Measurements from ENCODE around the gene IRF9.

The IRF9 gene

DNA sequence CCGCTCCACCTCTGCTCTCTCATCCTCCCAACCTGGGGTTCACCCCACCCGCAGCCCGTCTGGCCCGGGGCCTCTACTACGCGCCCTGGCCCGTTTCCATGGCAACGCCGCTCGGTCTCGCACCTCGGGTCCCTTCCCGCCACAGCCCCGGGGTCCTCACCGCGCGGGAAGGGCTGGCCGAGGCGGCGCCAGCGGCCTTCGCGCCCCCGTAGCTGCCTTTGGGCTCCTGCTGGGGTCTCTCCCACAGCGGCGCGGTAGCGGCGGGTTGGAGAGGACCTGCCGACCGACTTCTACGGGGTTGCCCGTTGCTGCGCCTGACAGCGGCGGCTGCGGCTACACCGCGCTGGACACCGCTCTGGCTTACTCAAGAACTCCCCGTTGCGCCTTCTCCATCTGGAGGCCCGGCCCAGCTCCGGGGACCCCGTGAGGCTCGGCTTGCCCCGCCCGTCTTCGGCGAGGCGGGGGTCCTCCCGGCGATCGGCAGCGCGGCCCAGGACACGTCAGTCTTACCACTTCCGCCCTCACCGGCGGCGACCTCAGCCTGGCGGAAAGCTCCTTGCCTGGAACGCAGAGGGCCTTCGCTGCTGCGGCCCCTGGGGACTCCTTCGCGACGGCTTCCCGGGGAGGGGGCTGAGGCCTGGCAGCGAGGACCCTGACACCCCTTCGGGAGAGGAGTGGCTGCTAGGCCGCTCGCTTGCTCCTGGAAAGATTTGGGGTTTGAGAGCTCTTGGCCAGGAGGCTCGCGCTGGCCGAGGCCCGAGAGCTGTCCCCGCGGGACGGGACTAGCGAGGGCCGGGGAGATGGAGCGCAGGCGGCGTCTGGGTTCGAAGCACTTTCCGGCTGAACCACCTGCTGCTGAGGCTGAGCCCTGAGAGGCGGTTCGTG lies 34.4 kb downstream of the IRF9 start, which contains the start of gene TM9SF1:
Gene TM9SF1, minus strand, starts transcription at position 256 of the 885 bp plus-strand sequence. CDS start 422 bp downstream, outside the sequence.
- TF ChIP-seq TAF1 (IDR thresholded peaks at IDR 0.05; ENCODE audit: borderline replicate concordance, insufficient read depth, low read length) (0 out of 2 replicates have a peak, but pooled peaks have one; percentile 32), SIN3A (IDR thresholded peaks at IDR 0.05; ENCODE audit: borderline replicate concordance, insufficient read depth, low read length) (0 out of 2 replicates have a peak, but pooled peaks have one; percentile 31), POLR2AphosphoS5 (IDR thresholded peaks at IDR 0.05; ENCODE audit: low read depth, low read length) (peak; percentile 38), FOXP2 (optimal IDR thresholded peaks at IDR 0.05; ENCODE audit: borderline replicate concordance, extremely low read depth, extremely low read length, insufficient read depth) (no peak)
- TF ChIP-seq, protein P1, sequence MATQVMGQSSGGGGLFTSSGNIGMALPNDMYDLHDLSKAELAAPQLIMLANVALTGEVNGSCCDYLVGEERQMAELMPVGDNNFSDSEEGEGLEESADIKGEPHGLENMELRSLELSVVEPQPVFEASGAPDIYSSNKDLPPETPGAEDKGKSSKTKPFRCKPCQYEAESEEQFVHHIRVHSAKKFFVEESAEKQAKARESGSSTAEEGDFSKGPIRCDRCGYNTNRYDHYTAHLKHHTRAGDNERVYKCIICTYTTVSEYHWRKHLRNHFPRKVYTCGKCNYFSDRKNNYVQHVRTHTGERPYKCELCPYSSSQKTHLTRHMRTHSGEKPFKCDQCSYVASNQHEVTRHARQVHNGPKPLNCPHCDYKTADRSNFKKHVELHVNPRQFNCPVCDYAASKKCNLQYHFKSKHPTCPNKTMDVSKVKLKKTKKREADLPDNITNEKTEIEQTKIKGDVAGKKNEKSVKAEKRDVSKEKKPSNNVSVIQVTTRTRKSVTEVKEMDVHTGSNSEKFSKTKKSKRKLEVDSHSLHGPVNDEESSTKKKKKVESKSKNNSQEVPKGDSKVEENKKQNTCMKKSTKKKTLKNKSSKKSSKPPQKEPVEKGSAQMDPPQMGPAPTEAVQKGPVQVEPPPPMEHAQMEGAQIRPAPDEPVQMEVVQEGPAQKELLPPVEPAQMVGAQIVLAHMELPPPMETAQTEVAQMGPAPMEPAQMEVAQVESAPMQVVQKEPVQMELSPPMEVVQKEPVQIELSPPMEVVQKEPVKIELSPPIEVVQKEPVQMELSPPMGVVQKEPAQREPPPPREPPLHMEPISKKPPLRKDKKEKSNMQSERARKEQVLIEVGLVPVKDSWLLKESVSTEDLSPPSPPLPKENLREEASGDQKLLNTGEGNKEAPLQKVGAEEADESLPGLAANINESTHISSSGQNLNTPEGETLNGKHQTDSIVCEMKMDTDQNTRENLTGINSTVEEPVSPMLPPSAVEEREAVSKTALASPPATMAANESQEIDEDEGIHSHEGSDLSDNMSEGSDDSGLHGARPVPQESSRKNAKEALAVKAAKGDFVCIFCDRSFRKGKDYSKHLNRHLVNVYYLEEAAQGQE (IDR thresholded peaks at IDR 0.05; ENCODE audit: insufficient read depth in 1 of 2, low read depth in 2 of 2, low read length in 2 of 2), result no peak

DNA sequence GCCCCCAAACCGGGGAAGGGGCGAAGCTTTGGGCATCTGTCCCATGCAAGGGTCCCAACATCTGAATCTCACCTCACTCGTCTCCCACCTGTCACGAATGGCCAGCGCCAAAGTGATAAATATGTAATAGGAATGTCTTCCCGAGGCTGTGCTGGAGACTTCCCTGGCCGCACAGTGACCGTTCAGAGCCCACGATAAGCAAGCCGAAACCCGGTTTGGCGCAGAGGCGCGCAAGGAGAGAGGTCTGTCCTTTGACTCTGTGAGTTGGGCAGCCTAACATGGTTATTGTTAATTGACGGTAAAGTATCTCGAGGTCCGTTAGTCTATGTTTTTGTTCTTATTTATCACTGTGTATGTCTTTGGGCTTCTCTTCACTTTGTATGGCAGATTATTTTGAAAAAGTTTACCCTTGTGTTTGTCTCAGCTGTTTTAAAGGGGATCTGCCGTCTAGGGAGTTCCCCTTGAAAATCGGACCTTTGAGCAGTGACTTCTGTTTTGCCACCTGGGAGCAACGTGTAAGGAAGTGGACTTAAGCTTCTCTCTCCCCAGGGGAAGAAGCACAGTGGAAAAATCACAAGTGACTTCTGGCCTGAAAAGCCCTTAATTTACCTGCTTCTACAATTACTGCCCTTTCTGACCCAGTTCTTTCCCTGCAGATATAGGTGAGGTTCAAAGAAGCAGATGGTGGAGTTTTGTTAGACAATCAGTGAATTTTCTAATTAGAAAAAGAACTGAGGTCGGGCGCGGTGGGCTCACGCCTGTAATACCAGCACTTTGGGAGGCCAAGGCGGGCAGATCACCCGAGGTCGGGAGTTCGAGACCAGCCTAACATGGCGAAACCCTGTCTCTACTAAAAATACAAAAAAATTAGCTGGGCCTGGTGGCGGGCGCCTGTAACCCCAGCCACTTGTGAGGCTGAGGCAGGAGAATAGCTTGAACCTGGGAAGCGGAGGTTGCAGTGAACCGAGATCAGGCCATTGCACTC lies 35.3 kb downstream of the IRF9 start:
- TF ChIP-seq SIN3A (IDR thresholded peaks at IDR 0.05; ENCODE audit: borderline replicate concordance, insufficient read depth, low read length) (no peak), TAF1 (IDR thresholded peaks at IDR 0.05; ENCODE audit: borderline replicate concordance, insufficient read depth, low read length) (no peak), POLR2AphosphoS5 (IDR thresholded peaks at IDR 0.05; ENCODE audit: low read depth, low read length) (no peak), FOXP2 (optimal IDR thresholded peaks at IDR 0.05; ENCODE audit: borderline replicate concordance, extremely low read depth, extremely low read length, insufficient read depth) (no peak)
- TF ChIP-seq, protein P1 (IDR thresholded peaks at IDR 0.05; ENCODE audit: insufficient read depth in 1 of 2, low read depth in 2 of 2, low read length in 2 of 2), result no peak

DNA sequence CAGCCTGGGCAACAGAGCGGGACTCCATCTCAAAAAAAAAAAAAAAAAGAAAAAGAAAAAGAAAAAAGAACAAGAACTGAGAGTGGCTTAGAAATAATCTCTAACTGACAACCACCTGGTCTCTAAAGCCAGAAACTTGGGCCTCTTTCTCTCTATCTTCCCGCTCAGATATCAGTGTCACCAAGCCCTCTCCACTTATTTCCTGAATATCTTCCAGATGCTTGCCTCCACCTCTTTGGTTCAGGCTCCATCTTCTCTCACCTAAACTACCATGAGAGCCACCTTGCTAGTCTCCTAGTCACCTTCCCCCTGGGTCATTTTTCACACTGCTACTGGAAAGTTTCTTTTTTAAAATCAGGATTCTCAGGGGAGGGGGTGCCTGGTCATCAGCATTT lies 36.0 kb downstream of the IRF9 start:
- TF ChIP-seq, protein P1 (IDR thresholded peaks at IDR 0.05; ENCODE audit: insufficient read depth in 1 of 2, low read depth in 2 of 2, low read length in 2 of 2), result no peak
- no peak for TF ChIP-seq POLR2AphosphoS5 (IDR thresholded peaks at IDR 0.05; ENCODE audit: low read depth, low read length)
- no peak for TF ChIP-seq FOXP2 (optimal IDR thresholded peaks at IDR 0.05; ENCODE audit: borderline replicate concordance, extremely low read depth, extremely low read length, insufficient read depth)
- TF ChIP-seq SIN3A (IDR thresholded peaks at IDR 0.05; ENCODE audit: borderline replicate concordance, insufficient read depth, low read length), result no peak
- TF ChIP-seq TAF1 (IDR thresholded peaks at IDR 0.05; ENCODE audit: borderline replicate concordance, insufficient read depth, low read length), result no peak

DNA sequence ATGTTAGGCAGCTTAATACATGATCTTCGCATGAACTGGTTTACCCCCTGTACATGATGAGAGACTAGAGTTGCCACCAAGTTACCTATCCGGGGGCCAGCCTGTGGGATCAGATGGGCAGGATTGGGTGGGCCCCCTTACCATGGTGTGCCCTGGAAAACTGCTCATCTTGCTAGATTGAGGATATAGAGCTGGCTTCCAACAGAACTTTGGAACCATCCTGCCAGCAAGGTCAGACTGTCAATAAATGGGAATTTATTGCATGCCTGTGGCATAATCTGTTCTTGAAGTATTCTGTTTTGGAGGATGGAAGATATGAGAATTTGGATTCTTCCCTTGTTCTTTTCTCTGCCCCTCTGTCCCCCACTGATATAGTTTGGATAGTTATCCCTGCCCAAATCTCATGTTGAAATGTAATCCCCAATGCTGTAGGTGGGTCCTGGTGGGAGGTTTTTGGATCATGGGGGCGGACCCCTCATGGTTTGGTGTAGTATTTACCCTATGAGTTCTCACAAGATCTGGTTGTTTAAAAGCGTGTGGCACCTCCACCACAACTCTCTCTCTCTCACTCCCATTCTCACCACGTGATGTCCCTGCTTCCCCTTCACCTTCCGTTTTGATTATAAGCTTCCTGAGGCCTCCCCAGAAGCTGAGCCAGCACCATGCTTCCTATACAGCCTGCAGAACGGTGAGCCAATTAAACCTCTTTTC lies 37.9 kb downstream of the IRF9 start:
- TF ChIP-seq POLR2AphosphoS5 (IDR thresholded peaks at IDR 0.05; ENCODE audit: low read depth, low read length), result no peak
- no peak for TF ChIP-seq TAF1 (IDR thresholded peaks at IDR 0.05; ENCODE audit: borderline replicate concordance, insufficient read depth, low read length)
- no peak for TF ChIP-seq FOXP2 (optimal IDR thresholded peaks at IDR 0.05; ENCODE audit: borderline replicate concordance, extremely low read depth, extremely low read length, insufficient read depth)
- TF ChIP-seq, protein P1 (IDR thresholded peaks at IDR 0.05; ENCODE audit: insufficient read depth in 1 of 2, low read depth in 2 of 2, low read length in 2 of 2), result no peak
- no peak for TF ChIP-seq SIN3A (IDR thresholded peaks at IDR 0.05; ENCODE audit: borderline replicate concordance, insufficient read depth, low read length)

All from PFSK-1 (cell line).